ENCODE results near the gene CD4. TPM values are rescaled to one million over a fixed set of nuclear protein-coding genes. Genes with fewer than 3 reads are reported as not detected.

Gene CD4
- total RNA-seq, 1 experiment from 2014 or later: not detected

GRCh38 chr12:6821591-6822425, 32.5 kb downstream of the CD4 start, which contains the start of gene GPR162:
Gene GPR162 (plus strand): TSS chr12:6821821. CDS start chr12:6823899, 2,078 bp downstream.
- intact Hi-C loops (cut with micrococcal nuclease): no loop called here
- no peaks in the 10 kb centered on the region for H3K36me3 Mint-ChIP-seq (ENCODE audit: insufficient read depth, unreplicated experiment)
- no peak for DNase-seq (ENCODE audit: unreplicated experiment)
- CTCF ChIA-PET: interaction anchor here (0.6 to 1.6 kb wide), 8 partner anchors 11 to 251 kb away, joined by 3 to 8 read pairs (median 3); partner anchors contain the start of gene MLF2
- peaks cover 9% of the 10 kb centered on the region for H3K4me1 Mint-ChIP-seq (ENCODE audit: insufficient read depth, unreplicated experiment)
- POLR2A ChIA-PET: interaction anchor here (0.5 kb wide), 1 partner anchor 51 kb away, joined by 4 read pairs; the partner anchor contains the start of gene SPSB2
- H3K9me3 Mint-ChIP-seq (ENCODE audit: unreplicated experiment): no peaks in the 10 kb centered on the region
- peaks cover 68% of the 10 kb centered on the region for H3K27me3 Mint-ChIP-seq (ENCODE audit: insufficient read depth, unreplicated experiment)
- no TSS peak for BruUV-seq (replicated peaks)
- no peak for TF ChIP-seq CTCF (IDR thresholded peaks at IDR 0.05; ENCODE audit: unreplicated experiment)
- H3K27ac Mint-ChIP-seq (ENCODE audit: low read depth, unreplicated experiment): no peak within 1 kb of the TSS
- H3K4me3 Mint-ChIP-seq (ENCODE audit: unreplicated experiment): no peak within 1 kb of the TSS

- POLR2A ChIA-PET: no interaction called here
- Mint-ChIP-seq H3K27me3 (ENCODE audit: insufficient read depth, unreplicated experiment) (peaks cover 76% of the 10 kb centered on the region), H3K27ac (ENCODE audit: low read depth, unreplicated experiment) (no peak overlapping the region), H3K9me3 (ENCODE audit: unreplicated experiment) (no peaks in the 10 kb centered on the region), H3K4me1 (ENCODE audit: insufficient read depth, unreplicated experiment) (peaks cover 15% of the 10 kb centered on the region), H3K36me3 (ENCODE audit: insufficient read depth, unreplicated experiment) (no peaks in the 10 kb centered on the region), H3K4me3 (ENCODE audit: unreplicated experiment) (no peak overlapping the region)
- intact Hi-C loops (cut with micrococcal nuclease): no loop called here
- no peak for TF ChIP-seq CTCF (IDR thresholded peaks at IDR 0.05; ENCODE audit: unreplicated experiment)
- CTCF ChIA-PET: interaction anchor here (0.6 to 1.4 kb wide), 6 partner anchors 11 to 90 kb away, joined by 3 to 4 read pairs (median 3); partner anchors contain the start of gene MLF2
- BruUV-seq (replicated peaks): no TSS peak
- DNase-seq (ENCODE audit: unreplicated experiment): no peak
Measured at GRCh38 chr12:6822426-6823135, 33.3 kb downstream of the CD4 start.

- Mint-ChIP-seq H3K4me1 (ENCODE audit: insufficient read depth, unreplicated experiment) (peaks cover 22% of the 10 kb centered on the region), H3K36me3 (ENCODE audit: insufficient read depth, unreplicated experiment) (no peaks in the 10 kb centered on the region), H3K4me3 (ENCODE audit: unreplicated experiment) (no peak overlapping the region), H3K9me3 (ENCODE audit: unreplicated experiment) (no peaks in the 10 kb centered on the region), H3K27me3 (ENCODE audit: insufficient read depth, unreplicated experiment) (peaks cover 84% of the 10 kb centered on the region), H3K27ac (ENCODE audit: low read depth, unreplicated experiment) (no peak overlapping the region)
- TF ChIP-seq CTCF (IDR thresholded peaks at IDR 0.05; ENCODE audit: unreplicated experiment): no peak
- ChIA-PET POLR2A (interaction anchor here (0.8 kb wide), 1 partner anchor 28 kb away, joined by 3 read pairs; the partner anchor contains the start of gene CDCA3), CTCF (interaction anchor here (1.4 to 5.1 kb wide), 2 partner anchors 71 to 91 kb away, joined by 3 to 42 read pairs; partner anchors contain the start of gene MLF2)
- BruUV-seq (replicated peaks): no TSS peak
- no peak for DNase-seq (ENCODE audit: unreplicated experiment)
- intact Hi-C loops (cut with micrococcal nuclease): no loop called here
Measured at GRCh38 chr12:6823182-6824084, 34.1 kb downstream of the CD4 start.
